SH-SY5Y (cell line): ENCODE results near the gene TTF2.

Experiments
- GATA2 ChIP-seq: IDR thresholded peaks from 2 replicates; pipeline ENCODE4 v1.6.1; 2011; ENCODE audit warnings: mild to moderate bottlenecking, low read depth, low read length
- GATA3 ChIP-seq: IDR thresholded peaks from 2 replicates; pipeline ENCODE4 v1.6.1; 2011; ENCODE audit warnings: low read depth, mild to moderate bottlenecking, low read length, moderate library complexity

- TF ChIP-seq GATA3 (no peak), GATA2 (no peak)
These were observed 58.0 kb downstream of the TTF2 start for GRCh38 chr1:117118137-117118536.
